Sigmoid colon (tissue), 7 donors: ENCODE results near the gene CPNE1. TPM values are rescaled to one million over a fixed set of nuclear protein-coding genes. Genes with fewer than 3 reads are reported as not detected.

Source experiments
- DNase-seq: peaks from one replicate; pipeline ENCODE4 v3.0.0-alpha.2; 2019
- H3K27ac ChIP-seq, 4 donors: fragments of 200-600 bp; sonication (generic); one replicate each; pipeline ENCODE4 v1.5.1; 2016 to 2019; ENCODE audit warnings: mild to moderate bottlenecking in 1 of 4
- H3K27me3 ChIP-seq, 3 donors: fragments of 200-600 bp; sonication (generic); one replicate each; pipeline ENCODE4 v1.5.1; 2019; ENCODE audit warnings: mild to moderate bottlenecking in 1 of 3
- H3K36me3 ChIP-seq, 4 donors: fragments of 200-600 bp; sonication (generic); one replicate each; pipeline ENCODE4 v1.5.1; 2016 to 2019
- H3K4me1 ChIP-seq, 4 donors: fragments of 200-600 bp; sonication (generic); one replicate each; pipeline ENCODE4 v1.5.1; 2017 to 2019
- H3K4me3 ChIP-seq, 4 donors: fragments of 200-600 bp; sonication (generic); one replicate each; pipeline ENCODE4 v1.5.1; 2017 to 2019; ENCODE audit warnings: mild to moderate bottlenecking in 2 of 4, moderate library complexity in 1 of 4
- H3K9me3 ChIP-seq, 4 donors: fragments of 200-600 bp in 3 of 4; sonication (generic) in 3 of 4; one replicate each; pipeline versions ENCODE4 v1.5.1 to v1.6.1; 2013 to 2019
- CTCF ChIP-seq, 4 experiments: fragments of 450-650 bp in 3 of 4; fragments of 200-600 bp in 1 of 4; IDR thresholded peaks; one replicate each; pipeline ENCODE4 v1.5.1; 2016 to 2019; ENCODE audit warnings: antibody characterized with exemption in 4 of 4, mild to moderate bottlenecking in 3 of 4, moderate library complexity in 2 of 4
- EP300 ChIP-seq, 4 donors: sonication (generic); formaldehyde crosslinking; IDR thresholded peaks; one replicate each; pipeline ENCODE4 v1.6.1; 2017; ENCODE audit warnings: antibody characterized with exemption in 4 of 4
- POLR2A ChIP-seq, 2 donors: fragments of 450-650 bp; IDR thresholded peaks; one replicate each; pipeline ENCODE4 v1.6.1; 2016; ENCODE audit warnings: antibody characterized with exemption in 2 of 2, mild to moderate bottlenecking in 2 of 2, moderate library complexity in 2 of 2
- POLR2AphosphoS5 ChIP-seq, 4 donors: sonication (generic); formaldehyde crosslinking; IDR thresholded peaks; one replicate each; pipeline ENCODE4 v1.6.1; 2017; ENCODE audit warnings: antibody characterized with exemption in 4 of 4
- WGBS, 2 donors: extraction: QIAGEN DNeasy Blood & Tissue Kit; methylation state at CpG; one replicate each; pipeline ENCODE4 v1.1.7; 2013; 5-methylcytosine and 5-hydroxymethylcytosine counted together
- intact Hi-C: fragments of 100-400 bp; cut with DNase I; formaldehyde crosslinking; loops from one replicate; pipeline ENCODE4 v1.15.1; 2023
- polyA plus RNA-seq, 3 donors: library from polyadenylated mRNA; stranded (reverse); fragments of 200-250 nt; gene quantifications; one replicate each; pipeline ENCODE4 v1.2.3, GENCODE V29; 2013
- total RNA-seq, 4 donors: library from RNA; depleted of rRNA; stranded (reverse); fragments of >200 nt; gene quantifications; one replicate each; pipeline ENCODE4 v1.1.0, GENCODE V29; 2016
- donor health status: healthy with polysubstance abuse.
- donor health status: Bipolar disorder and iron deficiency.
- donor health status: healthy.

Gene CPNE1
- total and polyA plus RNA-seq, 7 donors: 56.5 to 156 (median 76.8) TPM

- WGBS, 2 donors: 67 to 78% methylated on average over 14 of the region's 14 CpGs
- Histone ChIP-seq H3K9me3 (no peaks in the 10 kb centered on the region), H3K4me1 (peaks cover 0 to under 1% (median under 1%) of the 10 kb centered on the region in 4 donors), H3K27ac (no peak overlapping the region), H3K36me3 (no peaks in the 10 kb centered on the region), H3K27me3 (no peaks in the 10 kb centered on the region), H3K4me3 (no peak overlapping the region)
- TF ChIP-seq POLR2AphosphoS5 (IDR thresholded peaks at IDR 0.05): no peak
- no peak for TF ChIP-seq POLR2A (IDR thresholded peaks at IDR 0.05)
- TF ChIP-seq EP300 (IDR thresholded peaks at IDR 0.05): no peak
- no peak for TF ChIP-seq CTCF (IDR thresholded peaks at IDR 0.05)
- DNase-seq: no peak
- intact Hi-C loops: no loop called here
Measured at GRCh38 chr20:35607003-35607735, 57.5 kb downstream of the CPNE1 start.

GRCh38 chr20:35606127-35606526 lies 58.6 kb downstream of the CPNE1 start:
- Histone ChIP-seq H3K4me3 (no peak overlapping the region), H3K36me3 (no peaks in the 10 kb centered on the region), H3K27me3 (peaks cover 0 to 4% (median 0%) of the 10 kb centered on the region in 3 donors), H3K9me3 (no peaks in the 10 kb centered on the region), H3K4me1 (peaks cover 0 to 11% (median 11%) of the 10 kb centered on the region in 4 donors), H3K27ac (no peak overlapping the region)
- TF ChIP-seq EP300 (IDR thresholded peaks at IDR 0.05) (no peak), POLR2AphosphoS5 (IDR thresholded peaks at IDR 0.05) (no peak), POLR2A (IDR thresholded peaks at IDR 0.05) (no peak)
- intact Hi-C loops: no loop called here
- 90 to 91% methylated on average over 4 of the region's 4 CpGs for WGBS, 2 donors
- peak; percentile 39 for DNase-seq

- Histone ChIP-seq H3K27ac (no peak overlapping the region), H3K4me3 (no peak overlapping the region), H3K4me1 (peaks cover 0 to 19% (median 19%) of the 10 kb centered on the region in 4 donors), H3K27me3 (peaks cover 0 to 21% (median 5%) of the 10 kb centered on the region in 3 donors), H3K9me3 (no peaks in the 10 kb centered on the region), H3K36me3 (no peaks in the 10 kb centered on the region)
- intact Hi-C loops: loop anchor here (5.0 kb wide), 2 partner anchors 133 to 278 kb away; no protein-coding TSS in a partner anchor
- 21 to 51% methylated on average over 4 of the region's 4 CpGs for WGBS, 2 donors
- TF ChIP-seq POLR2A (IDR thresholded peaks at IDR 0.05): no peak
- TF ChIP-seq CTCF (IDR thresholded peaks at IDR 0.05): no peak
- no peak for TF ChIP-seq EP300 (IDR thresholded peaks at IDR 0.05)
- TF ChIP-seq POLR2AphosphoS5 (IDR thresholded peaks at IDR 0.05): no peak
- DNase-seq: peak; percentile 60
Measured at GRCh38 chr20:35604449-35604747, 60.3 kb downstream of the CPNE1 start.

- no peak for TF ChIP-seq EP300 (IDR thresholded peaks at IDR 0.05)
- no peak for TF ChIP-seq POLR2A (IDR thresholded peaks at IDR 0.05)
- no peak for TF ChIP-seq CTCF (IDR thresholded peaks at IDR 0.05)
- no peak for TF ChIP-seq POLR2AphosphoS5 (IDR thresholded peaks at IDR 0.05)
- Histone ChIP-seq H3K4me1 (peaks cover 0 to 19% (median 19%) of the 10 kb centered on the region in 4 donors), H3K36me3 (no peaks in the 10 kb centered on the region), H3K27ac (no peak overlapping the region), H3K4me3 (no peak overlapping the region), H3K9me3 (no peaks in the 10 kb centered on the region), H3K27me3 (peaks cover 0 to 27% (median 5%) of the 10 kb centered on the region in 3 donors)
- intact Hi-C loops: loop anchor here (5.0 kb wide), 2 partner anchors 133 to 278 kb away; no protein-coding TSS in a partner anchor
- 72 to 86% methylated on average over 11 of the region's 11 CpGs for WGBS, 2 donors
- DNase-seq: peak; percentile 44
Measured at GRCh38 chr20:35603695-35604448, 60.8 kb downstream of the CPNE1 start.
